Adrenal gland (tissue), 5 donors: ENCODE results near the gene PCNP.

Experiments used
- POLR2A ChIP-seq, 2 donors: fragments of 450-650 bp; IDR thresholded peaks; one replicate each; pipeline ENCODE4 v1.6.1; 2017; ENCODE audit warnings: antibody characterized with exemption in 2 of 2, mild to moderate bottlenecking in 2 of 2, moderate library complexity in 1 of 2
- TF ChIP-seq, protein P1 (sequence below), 6 experiments: fragments of 450-650 bp in 4 of 6; fragments of 200-600 bp in 2 of 6; sonication (generic) in 1 of 6; IDR thresholded peaks; 1 replicate in 5 of 6; 2 replicates in 1 of 6; pipeline versions ENCODE4 v1.5.1 to v1.8.0; 2016 to 2021; ENCODE audit warnings: antibody characterized with exemption in 6 of 6, mild to moderate bottlenecking in 2 of 6, moderate library complexity in 1 of 6
- donor health status: DM: no; HTN: no; CAD: no.

DNA sequence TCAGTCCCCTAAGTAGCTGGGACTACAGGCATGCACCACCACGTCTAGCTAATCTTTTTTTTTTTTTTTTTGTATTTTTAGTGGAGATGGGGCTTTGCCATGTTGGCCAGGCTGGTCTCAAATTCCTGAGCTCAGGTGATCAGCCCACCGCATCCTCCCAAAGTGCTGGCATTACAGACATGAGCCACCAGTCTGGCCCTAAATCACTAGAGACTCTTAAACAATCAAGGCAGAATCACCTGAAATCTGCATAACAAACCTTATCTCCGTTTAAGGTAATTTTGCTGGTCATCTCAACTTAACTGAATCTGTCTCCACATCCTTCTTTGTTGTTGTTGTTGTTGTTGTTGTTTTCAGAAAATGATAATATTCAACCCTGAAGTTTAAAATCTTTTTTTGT lies 17.9 kb upstream of the PCNP start:
- TF ChIP-seq, protein P1, sequence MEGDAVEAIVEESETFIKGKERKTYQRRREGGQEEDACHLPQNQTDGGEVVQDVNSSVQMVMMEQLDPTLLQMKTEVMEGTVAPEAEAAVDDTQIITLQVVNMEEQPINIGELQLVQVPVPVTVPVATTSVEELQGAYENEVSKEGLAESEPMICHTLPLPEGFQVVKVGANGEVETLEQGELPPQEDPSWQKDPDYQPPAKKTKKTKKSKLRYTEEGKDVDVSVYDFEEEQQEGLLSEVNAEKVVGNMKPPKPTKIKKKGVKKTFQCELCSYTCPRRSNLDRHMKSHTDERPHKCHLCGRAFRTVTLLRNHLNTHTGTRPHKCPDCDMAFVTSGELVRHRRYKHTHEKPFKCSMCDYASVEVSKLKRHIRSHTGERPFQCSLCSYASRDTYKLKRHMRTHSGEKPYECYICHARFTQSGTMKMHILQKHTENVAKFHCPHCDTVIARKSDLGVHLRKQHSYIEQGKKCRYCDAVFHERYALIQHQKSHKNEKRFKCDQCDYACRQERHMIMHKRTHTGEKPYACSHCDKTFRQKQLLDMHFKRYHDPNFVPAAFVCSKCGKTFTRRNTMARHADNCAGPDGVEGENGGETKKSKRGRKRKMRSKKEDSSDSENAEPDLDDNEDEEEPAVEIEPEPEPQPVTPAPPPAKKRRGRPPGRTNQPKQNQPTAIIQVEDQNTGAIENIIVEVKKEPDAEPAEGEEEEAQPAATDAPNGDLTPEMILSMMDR (IDR thresholded peaks at IDR 0.05), result no peak
- TF ChIP-seq POLR2A (IDR thresholded peaks at IDR 0.05), result no peak
